NCI-H128 (cell line): ENCODE results near the gene NISCH.
A peak's percentile ranks its signal among the peaks of the same experiment; 100 is the strongest.
"Not testable (repeated sequence)": the region's sequence is repeated elsewhere in the genome, so short reads cannot be mapped to it uniquely, and the experiment has no call there.

Source experiments
- DNase-seq: peaks from one replicate; lab custom pipeline; 2025; ENCODE audit not compliant: unreplicated experiment; lab: John Stamatoyannopoulos, UW

The NISCH gene

DNA sequence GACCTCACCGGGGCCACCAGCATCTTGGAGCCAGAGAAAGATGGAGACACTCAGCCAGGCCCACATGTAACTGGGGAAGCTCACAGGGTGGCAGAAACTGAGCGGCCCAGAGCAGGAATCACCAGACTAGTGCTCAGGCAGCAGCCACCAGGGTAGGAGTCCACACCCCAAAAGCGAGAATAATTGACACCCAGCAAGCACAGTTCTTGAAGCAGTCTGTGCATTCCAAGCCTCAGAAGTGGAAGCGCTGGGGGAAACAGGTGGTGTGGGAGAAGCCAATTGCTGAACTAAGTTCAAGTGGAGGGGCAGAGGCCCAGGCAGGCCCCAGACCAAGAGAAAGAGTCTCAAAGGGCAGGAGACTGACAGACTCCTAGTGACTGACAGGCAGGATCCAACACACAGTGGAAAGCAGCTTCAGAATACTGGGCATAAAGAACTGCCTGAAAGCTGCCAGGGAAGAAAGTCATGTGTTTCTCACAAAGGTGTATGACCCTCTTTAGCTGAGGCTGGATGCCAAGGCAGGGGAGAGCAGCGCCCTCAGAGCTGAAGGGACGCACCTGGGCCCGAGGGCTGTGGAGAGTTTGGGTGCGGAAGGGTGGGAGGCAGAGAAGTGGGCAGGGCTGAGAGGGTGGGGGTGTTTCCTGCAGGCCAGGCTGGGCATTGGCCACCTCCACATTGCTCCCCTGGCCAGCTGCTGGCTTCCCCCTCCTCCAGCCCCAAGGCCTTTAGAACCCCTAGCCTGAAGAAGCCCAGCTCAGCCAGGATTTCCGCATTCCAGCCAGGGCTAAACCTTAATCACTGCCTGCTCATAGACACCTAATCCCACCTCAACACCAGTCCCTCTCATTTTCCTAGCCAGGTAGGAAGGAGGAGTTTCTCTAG, 70.5 kb downstream of the NISCH start:
- no peak for DNase-seq

DNA sequence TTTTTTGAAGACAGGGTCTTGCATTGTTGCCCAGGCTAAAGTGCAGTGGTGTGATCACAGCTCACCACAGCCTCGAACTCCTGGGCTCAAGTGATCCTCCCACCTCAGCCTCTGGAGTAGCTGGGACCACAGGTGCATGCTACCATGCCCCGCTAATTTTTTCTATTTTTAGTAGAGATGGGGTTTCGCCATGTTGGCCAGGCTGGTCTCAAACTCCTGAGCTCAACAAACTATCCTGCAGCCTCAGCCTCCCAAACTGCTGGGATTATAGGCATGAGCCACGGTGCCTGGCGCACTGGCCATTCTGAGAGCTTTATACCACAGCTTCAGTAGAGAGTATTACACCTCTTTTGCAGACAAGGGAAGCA, 71.3 kb downstream of the NISCH start:
- not testable (repeated sequence) for DNase-seq

DNA sequence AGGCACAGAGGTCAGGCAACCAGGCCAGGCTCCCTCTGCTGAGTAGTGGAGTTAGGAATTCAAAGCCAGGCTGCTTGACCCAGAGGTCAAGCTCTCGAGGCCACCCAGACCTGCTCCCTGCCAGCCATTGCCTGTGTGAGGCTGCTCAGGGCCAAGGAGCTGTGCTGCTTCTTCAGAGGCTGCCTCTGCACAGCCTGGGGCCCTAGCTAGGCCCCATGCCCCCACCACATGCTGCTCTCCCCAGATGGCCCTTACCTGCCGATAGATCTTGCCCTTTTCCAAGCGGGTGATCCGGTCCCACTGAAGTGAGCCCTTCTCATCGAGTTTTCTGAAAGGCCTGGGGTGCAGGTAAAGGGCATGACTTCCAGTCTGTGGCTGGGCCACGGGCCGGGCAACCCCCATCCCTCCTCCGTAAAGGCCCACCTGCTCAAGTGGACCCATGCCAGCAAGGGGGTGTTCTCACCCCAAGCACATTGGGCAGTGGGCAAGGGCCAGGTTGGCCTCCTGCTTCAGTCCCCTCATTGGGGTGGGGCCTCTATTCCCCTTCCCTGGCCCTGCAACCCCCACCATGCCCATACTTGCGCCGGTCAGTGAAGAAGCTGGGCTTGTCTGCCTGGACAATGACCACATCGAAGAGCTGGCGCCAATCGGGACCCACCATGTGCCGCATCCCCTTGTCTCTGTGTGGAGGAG, 71.8 kb downstream of the NISCH start:
- DNase-seq, result no peak

DNA sequence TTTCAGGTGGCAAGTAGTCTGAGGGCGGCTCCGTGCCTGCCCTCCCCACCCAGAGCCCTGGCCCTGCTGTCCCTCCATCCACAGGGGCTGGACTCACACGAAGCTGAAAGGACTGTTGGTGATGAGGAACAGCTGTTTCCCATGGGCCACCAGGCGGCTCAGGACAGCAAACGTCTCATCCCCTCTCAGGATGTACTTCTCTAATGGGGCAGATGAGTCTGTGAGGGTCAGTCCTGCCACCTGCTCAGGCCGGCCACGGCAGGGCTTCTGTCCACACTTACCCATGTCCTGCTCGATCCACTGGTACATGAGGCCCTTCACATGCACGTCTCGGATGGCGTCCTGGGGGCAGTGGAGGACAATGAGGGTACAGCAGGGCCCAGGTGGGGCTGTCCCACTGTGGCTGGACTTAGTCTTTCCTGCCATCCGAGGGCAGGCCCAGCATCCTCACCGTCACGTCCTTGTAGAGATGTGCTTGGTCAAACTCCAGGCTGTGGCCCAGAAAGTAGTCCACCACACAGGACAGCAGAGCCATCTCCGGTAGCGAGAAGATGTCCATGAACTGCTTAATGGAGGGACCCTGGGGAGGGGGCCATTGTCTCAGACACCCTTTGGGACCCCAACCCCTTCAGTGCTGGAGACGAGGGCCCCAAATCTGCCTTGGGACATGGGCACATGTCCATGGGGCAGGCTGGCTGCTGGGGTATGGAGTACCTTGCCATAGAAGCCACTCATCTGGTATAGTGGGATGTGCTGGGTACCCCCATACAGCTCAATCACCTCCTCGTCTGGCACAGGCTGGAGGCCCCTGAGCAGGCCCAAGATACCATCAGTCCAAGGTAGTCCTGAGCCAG, 72.6 kb downstream of the NISCH start:
- no peak for DNase-seq

DNA sequence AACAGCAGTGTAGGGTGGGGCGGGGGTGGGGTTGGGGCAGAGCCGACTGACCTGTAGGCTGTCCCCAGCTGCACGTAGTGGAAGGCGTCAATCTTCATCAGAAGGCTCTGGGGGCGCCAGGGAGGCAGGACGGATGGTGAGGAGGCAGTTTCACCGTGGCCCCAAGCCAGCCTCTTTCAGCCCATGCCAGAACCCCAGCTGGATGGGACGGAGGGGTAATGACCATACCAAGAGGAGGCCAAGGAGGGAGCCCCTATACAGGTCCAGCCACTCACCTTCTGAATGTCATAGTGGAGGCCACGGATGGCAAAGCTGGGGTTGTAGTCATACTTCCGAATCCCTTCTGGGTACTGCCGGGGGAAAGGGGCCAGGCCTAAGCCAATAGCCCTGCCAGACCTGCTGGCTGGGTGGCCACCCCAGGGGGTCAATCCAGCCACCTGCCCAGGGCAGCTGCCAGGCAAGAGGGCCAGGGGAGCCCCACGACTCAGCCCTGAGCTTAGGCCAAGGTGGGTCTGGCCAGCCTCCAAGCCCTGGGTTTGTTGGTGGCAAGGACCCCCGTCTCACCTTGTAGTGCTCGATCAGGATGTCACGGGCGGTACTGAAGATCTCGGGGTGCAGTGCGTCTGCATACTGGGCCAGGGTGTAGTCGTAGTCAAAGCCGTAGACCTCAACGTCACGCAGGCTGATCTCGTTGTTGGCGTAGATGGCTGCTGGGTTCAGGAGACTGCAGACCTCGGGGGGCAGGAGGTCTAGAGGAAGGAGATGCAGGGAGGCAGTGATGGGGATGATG, 73.4 kb downstream of the NISCH start:
- no peak for DNase-seq

DNA sequence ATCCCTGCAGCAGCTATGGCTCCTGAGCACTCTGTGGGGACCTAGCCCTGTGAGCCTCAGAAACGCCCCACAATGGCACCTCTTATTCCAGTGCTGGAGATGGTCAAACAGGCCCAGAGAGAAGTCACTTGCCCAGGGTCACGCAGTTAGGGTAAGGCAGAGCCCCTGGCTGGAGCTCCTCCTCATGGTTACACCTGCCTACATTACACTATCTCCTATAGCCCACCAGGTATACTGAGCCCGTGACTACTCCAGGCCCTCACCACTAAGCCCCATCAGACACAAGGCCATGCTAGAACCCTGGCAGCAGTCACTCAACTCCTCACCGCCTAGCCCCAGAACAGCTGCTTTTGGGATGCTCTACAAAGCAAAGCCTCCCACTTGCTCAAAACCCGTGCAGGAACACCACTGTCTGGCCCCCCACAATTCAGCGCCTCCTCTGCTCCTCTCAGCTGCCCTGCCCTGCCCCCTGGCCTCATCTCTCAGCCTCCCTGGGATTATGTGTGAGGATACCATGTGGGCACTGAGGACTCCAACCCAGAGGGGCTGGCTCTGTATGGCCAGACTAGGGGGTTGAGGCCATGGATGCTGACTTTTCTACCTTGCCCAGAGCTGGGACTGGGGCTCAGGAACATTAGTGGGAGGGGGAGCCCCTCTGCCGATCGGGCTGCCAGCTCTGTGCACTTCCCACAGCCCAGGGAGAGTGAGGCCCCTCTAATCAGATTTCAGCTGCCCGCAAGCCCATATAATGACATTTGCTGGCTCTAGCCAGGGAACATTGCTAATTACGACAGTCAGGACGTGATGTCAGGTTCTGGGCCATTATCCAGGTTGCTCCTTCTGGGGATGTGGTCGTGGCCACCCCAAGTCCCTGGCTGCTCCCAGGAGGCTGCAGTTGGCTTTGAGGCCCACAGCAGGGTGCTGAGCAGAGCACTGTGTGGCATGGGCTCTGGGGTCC, 74.3 kb downstream of the NISCH start:
- no peak for DNase-seq

DNA sequence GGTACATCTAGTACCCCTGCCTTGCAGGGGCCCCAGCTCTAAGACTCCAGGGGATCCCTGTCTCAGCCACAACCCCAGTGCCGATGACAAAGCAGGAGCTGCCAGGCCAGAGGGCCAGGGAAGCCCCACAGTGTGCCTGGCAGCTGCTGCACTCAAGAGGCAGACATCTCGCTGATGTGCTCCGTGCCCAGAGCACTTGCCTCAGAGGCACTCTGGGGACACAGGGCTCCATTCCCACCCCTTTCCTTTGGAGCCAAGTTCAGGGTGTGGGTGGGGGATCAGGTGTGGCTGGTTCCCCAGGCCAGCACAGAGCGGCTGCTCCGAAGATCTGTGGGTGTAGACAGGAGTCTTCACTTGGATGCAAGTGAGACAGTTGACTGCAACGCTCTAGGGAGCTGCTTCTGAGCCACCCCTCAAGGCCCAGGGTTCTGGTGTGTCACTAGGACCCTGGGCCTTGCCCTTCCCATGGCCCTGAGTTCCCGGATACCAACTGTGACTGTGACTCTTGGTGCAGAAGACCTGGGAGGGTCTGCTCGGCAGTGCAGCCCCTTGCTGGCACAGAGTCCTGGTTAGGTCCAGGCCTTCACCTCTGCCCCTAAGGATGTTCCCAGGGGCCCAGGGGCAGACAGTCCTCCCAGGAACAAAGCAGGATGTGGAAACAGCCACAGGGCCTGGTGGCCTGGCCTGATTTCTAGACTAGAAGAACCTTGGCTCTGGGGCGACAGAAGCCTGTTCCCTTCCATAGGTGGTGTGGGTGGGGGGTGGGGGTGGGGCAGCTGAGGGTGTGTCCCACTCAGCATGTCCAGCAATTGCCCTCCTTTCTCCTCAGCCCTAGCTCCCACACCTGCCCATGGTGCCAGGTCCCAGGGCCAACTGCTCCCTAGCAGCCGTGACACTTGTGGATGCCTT, 75.8 kb downstream of the NISCH start:
- DNase-seq, result no peak

DNA sequence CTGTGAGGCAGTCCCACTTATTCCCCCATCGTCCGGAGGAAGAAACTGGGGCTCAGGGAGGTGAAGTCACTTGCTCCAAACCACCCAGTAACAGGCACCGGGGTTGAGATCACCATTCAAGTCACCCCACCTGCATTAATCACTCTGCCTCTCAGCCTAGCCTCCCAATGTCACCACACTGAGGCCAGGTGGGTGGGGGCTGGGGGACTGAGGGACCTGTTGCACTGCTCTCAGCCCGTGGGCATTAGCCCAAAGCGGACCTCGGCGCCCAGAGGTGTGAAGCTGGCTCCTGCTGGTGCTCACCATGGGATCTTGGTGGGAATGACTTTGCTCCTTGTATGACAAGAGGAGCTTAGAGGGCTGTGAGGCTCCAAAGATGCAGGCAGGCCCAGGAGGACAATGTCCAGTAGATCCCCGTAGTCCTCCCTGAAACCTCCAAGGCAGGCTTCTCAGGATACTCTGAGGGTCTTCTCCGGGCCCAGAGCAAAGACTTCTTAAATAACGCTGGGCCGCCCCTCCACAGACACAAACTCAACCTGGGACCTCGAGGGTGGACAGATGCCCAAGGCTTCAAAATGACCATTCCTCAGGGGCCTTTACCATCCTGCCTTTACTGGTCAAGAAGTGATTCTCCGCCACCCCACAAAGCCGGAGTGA, 76.6 kb downstream of the NISCH start:
- no peak for DNase-seq

DNA sequence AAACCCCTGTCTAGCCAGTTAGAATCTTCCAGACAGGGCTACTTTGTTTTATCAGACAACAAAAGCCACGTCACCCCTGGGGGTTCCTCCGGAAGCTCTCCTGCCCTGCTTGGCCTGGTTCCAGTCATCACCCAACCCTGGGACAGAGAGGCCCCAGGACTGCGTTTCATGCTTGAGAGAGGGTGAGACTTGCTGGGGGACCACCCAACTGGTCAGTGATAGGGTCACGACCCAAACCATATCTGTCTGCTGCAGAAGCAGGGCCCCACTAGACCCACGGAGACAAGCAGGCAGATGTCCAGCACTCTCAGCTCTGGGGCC, 77.1 kb downstream of the NISCH start:
- DNase-seq, result no peak

DNA sequence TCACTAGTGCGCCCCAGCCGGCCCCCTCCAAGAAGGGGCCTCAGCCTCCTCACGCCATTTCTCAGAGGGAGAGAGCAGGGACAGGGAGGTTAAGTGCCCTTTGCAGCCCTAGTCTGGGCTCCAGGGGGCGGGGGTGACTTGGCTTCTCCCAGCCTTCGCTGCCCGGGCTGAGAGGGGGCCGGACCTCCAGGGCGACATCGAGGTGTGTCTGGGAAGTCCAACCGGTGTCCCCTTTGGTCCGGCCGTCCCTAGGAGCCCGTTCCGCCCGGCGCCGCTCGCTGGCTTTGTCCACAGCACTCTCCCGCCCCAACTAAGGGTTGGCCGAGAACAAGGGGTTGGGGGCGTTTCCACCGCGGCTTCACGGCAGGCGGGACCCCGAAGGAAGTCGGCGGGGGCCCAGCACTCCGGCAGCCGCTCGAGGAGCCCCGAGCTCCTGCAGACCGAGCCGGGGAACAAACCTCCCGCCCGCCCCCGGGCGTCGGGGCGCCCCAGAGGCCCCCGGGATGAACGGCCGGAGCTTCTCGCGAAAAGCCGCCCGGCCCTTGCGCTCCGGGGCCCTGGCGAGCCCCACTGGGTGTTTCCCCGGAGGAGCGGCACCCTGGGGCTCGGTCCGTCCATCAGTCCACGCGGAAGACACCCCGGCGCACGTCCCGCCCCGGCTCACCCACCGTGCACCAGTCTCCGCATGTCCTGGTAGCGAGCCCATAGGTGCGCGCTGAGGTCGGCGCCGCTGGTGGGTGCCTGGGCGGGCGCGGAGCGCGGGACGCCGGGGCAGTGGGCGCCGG, 77.6 kb downstream of the NISCH start:
- DNase-seq, result no peak

DNA sequence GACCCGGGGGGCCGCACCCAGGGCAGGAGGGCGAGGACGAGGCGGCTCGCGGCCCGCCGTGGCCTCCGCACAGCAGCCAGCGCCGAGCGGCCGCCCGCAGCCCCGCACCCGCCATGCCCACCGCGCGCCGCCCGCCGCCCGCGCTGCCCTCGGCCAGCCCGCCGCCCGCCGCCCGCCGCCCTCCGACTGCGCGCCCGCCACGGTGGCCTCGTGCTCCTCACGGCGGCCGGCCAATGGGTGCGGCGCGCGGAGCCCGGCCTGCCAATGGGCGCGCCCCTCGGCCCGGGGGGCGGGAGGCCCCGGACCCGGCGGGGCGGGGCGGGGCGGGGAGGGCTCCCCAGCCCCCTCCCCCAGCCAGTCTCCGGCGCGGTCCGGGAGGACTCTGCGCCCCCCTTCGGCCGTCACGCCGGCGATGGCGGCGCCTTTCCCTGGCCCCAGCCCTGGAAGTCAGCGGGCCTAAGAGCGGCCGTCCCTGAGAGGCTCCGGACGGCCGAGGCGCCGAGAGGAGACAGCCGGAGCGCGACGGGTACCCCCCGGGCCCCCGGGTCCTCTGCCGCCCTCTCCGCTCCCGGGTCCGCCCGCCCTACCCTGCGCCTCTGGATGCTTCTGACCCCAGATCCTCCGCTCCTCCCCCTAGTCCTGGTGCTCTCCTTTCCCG, 78.3 kb downstream of the NISCH start, which contains the start of gene NT5DC2:
Gene NT5DC2, minus strand, starts transcription at position 235 of the 658 bp plus-strand sequence. Its CDS starts 120 bp downstream, at position 115.
- peak; percentile 22 for DNase-seq

DNA sequence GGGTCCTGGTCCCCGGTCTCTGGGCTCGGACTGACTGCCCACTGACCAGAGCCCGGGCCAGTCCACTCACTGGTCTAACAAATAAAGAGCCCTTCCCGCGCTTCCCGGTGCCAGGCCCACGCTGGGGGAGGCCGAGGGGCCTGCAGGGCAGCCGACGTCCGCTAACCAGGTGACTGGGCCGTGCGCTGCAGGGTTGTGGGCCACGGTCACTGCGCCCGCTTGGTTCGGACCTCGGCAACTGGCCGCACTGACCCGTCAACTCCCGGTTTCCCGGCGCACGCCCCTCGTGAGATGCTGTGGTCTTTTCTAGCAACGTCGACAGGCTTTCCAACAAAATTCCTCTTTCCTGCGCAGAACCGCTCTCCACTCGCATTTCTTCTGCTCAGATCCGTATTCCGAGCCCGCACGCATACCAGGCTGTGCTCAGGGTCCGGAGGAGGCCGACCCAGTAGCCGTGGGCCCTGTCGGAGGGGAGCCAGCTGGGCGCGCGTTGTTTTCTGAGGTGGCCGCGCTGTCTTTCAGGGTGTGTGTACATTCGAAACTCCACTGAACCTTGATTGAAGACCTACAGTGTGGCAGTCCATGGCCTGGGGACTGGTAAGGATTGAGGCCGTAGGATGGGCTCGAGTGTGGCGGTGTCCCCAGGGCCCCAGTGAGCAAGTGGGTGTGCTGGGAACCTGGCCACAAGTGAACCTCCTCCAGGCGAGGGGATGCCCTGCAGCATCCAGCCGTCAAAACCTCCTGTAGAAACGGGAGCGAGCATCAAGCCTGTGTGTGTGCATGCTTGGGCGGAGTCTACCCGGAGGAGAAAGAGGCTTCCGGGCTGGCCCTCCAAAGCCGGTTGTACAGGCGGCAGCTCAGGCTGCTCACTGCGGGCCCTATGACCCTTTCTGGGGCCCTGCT, 79.1 kb downstream of the NISCH start:
- no peak for DNase-seq

DNA sequence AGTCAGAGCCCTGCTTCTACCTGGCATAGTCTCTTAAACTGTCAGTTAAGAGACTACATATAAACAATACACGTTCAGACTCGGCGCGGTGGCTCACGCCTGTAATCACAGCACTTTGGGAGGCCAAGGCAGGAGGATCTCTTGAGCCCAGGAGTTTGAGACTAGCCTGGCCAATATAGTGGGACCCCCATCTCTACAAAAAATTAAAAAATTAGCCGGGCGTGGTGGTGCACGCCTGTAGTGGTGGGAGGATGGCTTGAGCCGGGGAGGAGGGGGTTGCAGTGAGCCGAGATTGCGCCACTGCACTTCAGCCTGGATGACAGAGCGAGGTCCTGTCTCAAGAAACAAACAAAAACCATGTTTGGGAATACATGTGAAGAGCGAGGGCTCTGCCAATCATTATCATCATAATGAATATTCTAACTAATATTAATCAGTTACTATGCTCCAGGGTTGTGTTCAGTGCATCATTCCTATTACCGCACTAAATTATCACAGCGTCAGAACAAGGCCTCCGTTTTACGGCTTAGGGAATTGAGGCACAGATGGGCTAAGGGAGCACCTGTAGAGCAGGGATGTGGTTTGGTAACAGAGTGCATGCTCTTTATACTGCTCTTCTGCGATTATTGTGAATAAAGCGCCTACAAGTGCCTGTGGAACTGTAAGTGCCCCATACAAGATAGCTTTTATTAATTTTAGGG, 80.2 kb downstream of the NISCH start:
- no peak for DNase-seq

DNA sequence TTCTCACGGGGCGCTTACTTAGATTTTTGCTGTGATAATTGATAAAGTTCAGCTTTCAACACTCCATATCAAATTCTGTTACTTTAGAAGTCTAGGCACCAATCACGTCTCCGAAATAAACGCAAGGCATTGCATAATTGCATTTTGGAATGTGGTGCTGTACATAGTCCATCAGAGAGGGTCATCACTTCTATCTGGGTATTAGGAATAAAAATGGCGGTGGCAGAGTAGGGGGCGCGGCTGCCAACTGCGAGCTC, 80.6 kb downstream of the NISCH start:
- no peak for DNase-seq

DNA sequence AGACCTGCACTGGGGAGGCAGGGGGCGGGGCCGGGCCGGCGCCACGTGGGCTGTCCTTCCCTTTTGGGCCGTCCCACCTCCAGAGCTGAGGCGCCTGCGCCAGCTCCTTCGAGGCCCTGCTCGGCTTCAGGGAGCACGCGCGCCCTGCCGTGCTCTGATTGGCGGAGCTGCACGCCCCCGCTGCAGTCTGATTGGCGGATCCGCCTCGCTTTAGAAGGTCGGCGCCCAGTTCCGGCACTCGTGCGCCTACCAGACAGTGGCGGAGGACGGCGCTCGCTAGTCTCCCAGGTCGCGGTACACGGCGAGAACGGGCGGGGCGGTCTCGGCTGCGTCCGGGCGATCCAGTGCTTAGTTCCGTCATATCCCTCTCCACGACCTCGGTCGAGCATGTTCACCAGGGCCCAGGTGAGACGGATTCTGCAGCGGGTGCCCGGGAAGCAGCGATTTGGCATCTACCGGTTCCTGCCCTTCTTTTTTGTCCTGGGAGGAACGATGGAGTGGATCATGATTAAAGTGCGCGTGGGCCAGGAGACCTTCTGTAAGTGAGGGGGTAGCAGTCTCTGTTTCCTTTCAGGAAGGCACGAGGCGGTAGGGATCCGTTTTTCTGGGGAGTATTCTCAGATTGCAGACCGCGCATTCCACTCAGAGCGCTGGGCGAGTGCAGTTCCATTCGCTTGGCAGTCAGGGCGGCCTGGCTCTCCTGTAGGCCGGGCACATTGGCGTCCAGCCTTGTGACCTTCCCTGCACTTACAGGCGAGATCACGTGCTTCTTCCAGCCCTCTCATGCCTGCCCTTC, 81.2 kb downstream of the NISCH start, which contains the start of gene UQCC5:
Gene UQCC5, plus strand, starts transcription at position 237 of the 796 bp plus-strand sequence. Its CDS starts 151 bp downstream, at position 388.
- peak; percentile 88 for DNase-seq
